ENCODE results near the gene ST6GALNAC6.
"Not testable (repeated sequence)": the region's sequence is repeated elsewhere in the genome, so short reads cannot be mapped to it uniquely, and the experiment has no call there.

The ST6GALNAC6 gene

DNA sequence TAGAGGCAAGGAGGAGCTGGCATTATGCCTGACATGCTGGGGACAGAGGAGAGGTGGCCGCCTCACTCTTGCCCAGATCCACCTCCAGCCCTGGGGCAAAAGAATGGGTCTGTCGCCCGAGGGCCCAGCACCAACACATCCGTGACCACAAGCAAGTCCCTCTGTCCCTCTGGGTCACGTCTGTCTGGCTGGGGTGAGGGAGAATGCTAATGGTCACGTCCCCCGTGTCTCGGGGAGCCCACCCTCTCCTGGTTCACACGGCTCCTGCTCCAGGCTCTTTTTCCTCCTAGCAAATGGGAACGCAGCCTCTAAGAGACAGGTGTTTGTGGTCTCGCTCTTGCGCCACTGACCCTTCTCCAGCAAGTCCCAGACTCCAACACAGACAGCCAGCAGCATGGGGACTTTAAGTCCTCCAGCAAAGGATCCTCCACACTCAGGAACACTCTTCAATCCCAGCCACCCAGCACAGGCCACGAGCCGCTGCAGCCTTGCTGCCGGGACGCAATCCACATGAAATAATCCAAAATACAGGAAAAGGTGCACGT, 49.0 kb downstream of the ST6GALNAC6 start:
- in situ Hi-C loops (cut with HindIII; ENCODE audit: low pct_ligation_motif_present, low pct_unique_long_range_greater_than_20kb, low sequenced_read_pairs) = no loop called here

GRCh38 chr9:127848756-127849504, 50.5 kb downstream of the ST6GALNAC6 start:
- DNase-seq = no peak
- in situ Hi-C loops (cut with HindIII; ENCODE audit: low pct_ligation_motif_present, low pct_unique_long_range_greater_than_20kb, low sequenced_read_pairs) = no loop called here

More for the DNA sequence above, 49.0 kb downstream of the ST6GALNAC6 start:
- DNase-seq = no peak

GRCh38 chr9:127847833-127848755, 51.3 kb downstream of the ST6GALNAC6 start:
- in situ Hi-C loops (cut with HindIII; ENCODE audit: low pct_ligation_motif_present, low pct_unique_long_range_greater_than_20kb, low sequenced_read_pairs) = no loop called here
- DNase-seq = no peak

DNA sequence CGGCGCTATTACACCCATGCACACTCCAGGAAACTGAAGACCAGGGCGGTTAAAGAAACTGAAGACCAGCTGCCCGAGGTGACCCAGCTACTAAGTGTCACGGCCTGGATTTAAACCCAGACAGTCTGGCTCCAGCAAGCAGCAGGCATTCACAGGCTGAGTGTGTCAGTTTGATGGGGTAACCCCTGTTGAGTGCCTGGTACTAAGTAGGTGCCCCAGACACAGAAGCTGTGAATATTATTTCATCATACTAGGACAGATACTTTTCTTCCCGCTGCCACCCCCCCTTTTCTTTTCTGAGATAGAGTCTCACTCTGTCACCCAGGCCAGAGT, 52.3 kb downstream of the ST6GALNAC6 start:
- no peak for DNase-seq
- in situ Hi-C loops (cut with HindIII; ENCODE audit: low pct_ligation_motif_present, low pct_unique_long_range_greater_than_20kb, low sequenced_read_pairs) = no loop called here

GRCh38 chr9:127846443-127847177, 52.8 kb downstream of the ST6GALNAC6 start:
- in situ Hi-C loops (cut with HindIII; ENCODE audit: low pct_ligation_motif_present, low pct_unique_long_range_greater_than_20kb, low sequenced_read_pairs) = no loop called here
- no peak for DNase-seq

GRCh38 chr9:127845619-127846018, 53.8 kb downstream of the ST6GALNAC6 start:
- in situ Hi-C loops (cut with HindIII; ENCODE audit: low pct_ligation_motif_present, low pct_unique_long_range_greater_than_20kb, low sequenced_read_pairs); DNase-seq: not testable (repeated sequence)

DNA sequence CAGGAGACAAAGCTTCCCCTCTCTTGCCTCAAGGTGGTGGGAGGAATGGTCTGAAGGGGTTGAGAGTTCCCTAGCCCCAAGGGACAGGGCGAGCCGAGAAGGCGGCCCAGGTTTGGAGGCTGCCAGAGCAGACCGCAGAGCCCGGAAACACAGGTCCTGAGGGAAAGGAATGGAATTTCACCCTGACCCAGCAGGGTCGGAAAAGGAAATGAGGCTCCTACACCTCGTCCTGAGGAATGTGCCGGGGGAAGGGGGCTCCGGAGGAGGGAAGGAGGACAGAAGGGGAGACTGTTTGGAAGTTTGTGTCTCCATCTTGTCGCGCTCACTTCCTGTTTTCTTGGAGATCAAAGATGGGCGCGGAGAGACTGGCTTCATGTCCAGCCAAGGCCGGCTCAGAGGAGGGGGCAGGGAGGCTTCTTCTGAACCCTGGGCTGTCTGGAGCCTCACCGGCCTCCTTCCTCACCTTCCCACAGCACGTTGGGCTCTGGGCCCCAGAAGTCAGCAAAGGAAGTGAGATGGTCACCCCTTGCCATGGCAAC, 54.5 kb downstream of the ST6GALNAC6 start:
- DNase-seq = no peak

GRCh38 chr9:127841087-127841835, 58.1 kb downstream of the ST6GALNAC6 start:
- in situ Hi-C loops (cut with HindIII; ENCODE audit: low pct_ligation_motif_present, low pct_unique_long_range_greater_than_20kb, low sequenced_read_pairs) = no loop called here
- DNase-seq = no peak

More for the DNA sequence above, 54.5 kb downstream of the ST6GALNAC6 start:
- in situ Hi-C loops (cut with HindIII; ENCODE audit: low pct_ligation_motif_present, low pct_unique_long_range_greater_than_20kb, low sequenced_read_pairs) = no loop called here

GRCh38 chr9:127838375-127839078, 60.9 kb downstream of the ST6GALNAC6 start:
- peak; percentile 90 for DNase-seq
- in situ Hi-C loops (cut with HindIII; ENCODE audit: low pct_ligation_motif_present, low pct_unique_long_range_greater_than_20kb, low sequenced_read_pairs) = no loop called here

GRCh38 chr9:127837346-127837745, 62.1 kb downstream of the ST6GALNAC6 start:
- in situ Hi-C loops (cut with HindIII; ENCODE audit: low pct_ligation_motif_present, low pct_unique_long_range_greater_than_20kb, low sequenced_read_pairs) = no loop called here
- DNase-seq = no peak

GRCh38 chr9:127836561-127836960, 62.8 kb downstream of the ST6GALNAC6 start:
- DNase-seq; in situ Hi-C loops (cut with HindIII; ENCODE audit: low pct_ligation_motif_present, low pct_unique_long_range_greater_than_20kb, low sequenced_read_pairs): not testable (repeated sequence)

DNA sequence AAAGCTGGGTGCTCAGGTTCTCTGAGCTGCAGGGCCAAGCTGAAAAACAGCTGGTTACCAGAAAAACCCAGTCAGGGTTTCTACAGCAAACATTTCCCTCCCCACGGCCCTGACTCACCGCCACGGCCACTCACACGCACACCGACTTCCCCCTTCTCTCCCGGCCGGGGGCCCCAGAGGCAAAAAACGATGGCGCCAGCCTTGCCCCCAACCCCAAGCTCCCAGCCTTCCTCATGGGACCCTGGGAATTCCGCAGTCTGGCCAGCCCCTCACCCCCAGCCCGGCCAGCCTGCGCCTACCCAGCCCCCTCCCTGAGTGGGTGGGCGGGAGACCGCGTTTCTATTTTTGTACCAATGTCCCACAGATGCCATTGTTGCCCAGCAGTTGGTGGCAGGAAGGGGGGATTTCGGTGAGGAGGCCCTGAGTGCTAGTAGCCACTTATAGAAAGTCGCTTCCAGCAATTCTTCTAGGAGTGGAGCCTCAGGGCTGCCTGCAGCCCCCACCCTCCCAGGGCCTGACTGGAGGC, 63.3 kb downstream of the ST6GALNAC6 start:
- DNase-seq = no peak

More for the DNA sequence above, 63.3 kb downstream of the ST6GALNAC6 start:
- in situ Hi-C loops (cut with HindIII; ENCODE audit: low pct_ligation_motif_present, low pct_unique_long_range_greater_than_20kb, low sequenced_read_pairs) = no loop called here
